Measurements from ENCODE around the gene PCDHGA1. TPM values are rescaled to one million over a fixed set of nuclear protein-coding genes. Genes with fewer than 3 reads are reported as not detected.

The PCDHGA1 gene
- polyA plus RNA-seq, 1 donor (not counting 4 experiments of a cell fraction or from before 2014, with no cell fraction given) = 0.09 TPM

DNA sequence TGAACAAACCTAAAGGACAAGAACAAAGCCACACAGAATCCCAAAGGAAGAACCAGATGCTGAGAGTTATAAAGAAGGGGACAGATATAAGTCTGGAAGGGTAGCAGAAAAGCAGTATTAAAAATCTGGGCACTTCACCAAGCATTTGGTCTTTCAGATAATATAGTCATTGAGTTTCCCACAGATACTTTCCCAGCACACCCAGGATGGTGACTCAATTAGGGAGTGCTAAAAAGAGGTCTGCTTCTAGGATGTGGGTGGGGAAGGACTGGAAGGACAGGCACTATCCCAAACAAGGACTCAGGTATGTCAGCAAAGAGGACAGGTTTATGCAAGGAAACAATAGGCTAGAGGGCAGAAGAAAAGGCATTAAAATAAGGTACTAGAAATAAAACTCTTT is 229.1 kb downstream of the PCDHGA1 start:
- dilution Hi-C loops (cut with MboI; ENCODE audit: extremely low pct_ligation_motif_present, low sequenced_read_pairs) = no loop called here
- Histone ChIP-seq H3K36me3 (ENCODE audit: control insufficient read depth in 2 of 2, extremely low read depth in 1 of 2, insufficient read depth in 2 of 2, low read length in 2 of 2) (peaks cover 21 to 31% of the 10 kb centered on the region in 2 experiments), H4K20me1 (ENCODE audit: control insufficient read depth, extremely low read depth, insufficient read depth, low read length) (no peaks in the 10 kb centered on the region), H3K4me1 (ENCODE audit: control insufficient read depth, extremely low read depth, insufficient read depth, low read length) (peaks cover 38% of the 10 kb centered on the region), H3K9me3 (ENCODE audit: control insufficient read depth, low read depth, low read length) (no peaks in the 10 kb centered on the region), H3K9ac (ENCODE audit: control insufficient read depth, extremely low read depth, insufficient read depth, low read length) (peak overlapping the region; percentile 76), H3K27ac (ENCODE audit: control insufficient read depth, insufficient read depth, low read length) (peak overlapping the region; percentile 97), H2AFZ (ENCODE audit: control insufficient read depth, low read length) (no peak overlapping the region), H3K4me3 (ENCODE audit: control insufficient read depth in 2 of 3, extremely low read depth in 1 of 3, insufficient read depth in 2 of 3, low read depth in 1 of 3, low read length in 3 of 3) (peak overlapping the region in 2 of 3 experiments; percentile 42 to 50), H3K27me3 (ENCODE audit: control insufficient read depth, extremely low read depth, insufficient read depth, low read length) (no peaks in the 10 kb centered on the region), H3K9me1 (ENCODE audit: control insufficient read depth, extremely low read depth, insufficient read depth, low read length) (no peaks in the 10 kb centered on the region), H3K79me2 (ENCODE audit: control insufficient read depth, insufficient read depth, low read length) (peaks cover 13% of the 10 kb centered on the region), H3K4me2 (ENCODE audit: control insufficient read depth, extremely low read depth, insufficient read depth, low read depth, low read length) (peak overlapping the region; percentile 74)
- DNase-seq (ENCODE audit: low read depth, low spot score) (peak; percentile 69), FAIRE-seq (peak; percentile 83)
- no peak for TF ChIP-seq EZH2 (IDR thresholded peaks at IDR 0.05; ENCODE audit: low read length)
- TF ChIP-seq, protein P1, sequence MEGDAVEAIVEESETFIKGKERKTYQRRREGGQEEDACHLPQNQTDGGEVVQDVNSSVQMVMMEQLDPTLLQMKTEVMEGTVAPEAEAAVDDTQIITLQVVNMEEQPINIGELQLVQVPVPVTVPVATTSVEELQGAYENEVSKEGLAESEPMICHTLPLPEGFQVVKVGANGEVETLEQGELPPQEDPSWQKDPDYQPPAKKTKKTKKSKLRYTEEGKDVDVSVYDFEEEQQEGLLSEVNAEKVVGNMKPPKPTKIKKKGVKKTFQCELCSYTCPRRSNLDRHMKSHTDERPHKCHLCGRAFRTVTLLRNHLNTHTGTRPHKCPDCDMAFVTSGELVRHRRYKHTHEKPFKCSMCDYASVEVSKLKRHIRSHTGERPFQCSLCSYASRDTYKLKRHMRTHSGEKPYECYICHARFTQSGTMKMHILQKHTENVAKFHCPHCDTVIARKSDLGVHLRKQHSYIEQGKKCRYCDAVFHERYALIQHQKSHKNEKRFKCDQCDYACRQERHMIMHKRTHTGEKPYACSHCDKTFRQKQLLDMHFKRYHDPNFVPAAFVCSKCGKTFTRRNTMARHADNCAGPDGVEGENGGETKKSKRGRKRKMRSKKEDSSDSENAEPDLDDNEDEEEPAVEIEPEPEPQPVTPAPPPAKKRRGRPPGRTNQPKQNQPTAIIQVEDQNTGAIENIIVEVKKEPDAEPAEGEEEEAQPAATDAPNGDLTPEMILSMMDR (optimal IDR thresholded peaks at IDR 0.05 in 1 of 3, IDR thresholded peaks at IDR 0.05 in 1 of 3, conservative IDR thresholded peaks at IDR 0.05 in 1 of 3; ENCODE audit: extremely low read depth in 1 of 3, insufficient read depth in 2 of 3, low read length in 3 of 3) = no peak

DNA sequence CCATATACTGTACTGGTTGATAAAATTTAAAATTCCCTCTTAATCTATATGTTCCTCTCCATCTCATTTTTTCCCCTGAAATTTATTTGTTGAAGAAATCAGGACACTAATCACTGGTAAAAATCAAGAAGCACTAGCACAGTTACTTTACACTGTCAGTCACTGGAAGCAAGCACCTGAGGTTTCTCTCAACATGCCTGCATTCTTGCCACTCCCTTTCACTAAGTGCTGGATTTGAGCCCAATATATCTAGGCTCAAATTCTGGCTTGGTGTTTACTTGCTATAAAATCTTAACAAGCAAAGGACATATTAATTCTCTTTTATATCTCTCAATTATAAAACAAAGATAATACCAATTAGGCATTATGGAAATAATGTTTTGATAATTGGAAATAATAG is 229.8 kb downstream of the PCDHGA1 start:
- no peaks in the 10 kb centered on the region for H3K27me3 ChIP-seq (ENCODE audit: control insufficient read depth, extremely low read depth, insufficient read depth, low read length)
- no peak overlapping the region for H2AFZ ChIP-seq (ENCODE audit: control insufficient read depth, low read length)
- H3K79me2 ChIP-seq (ENCODE audit: control insufficient read depth, insufficient read depth, low read length) = peaks cover 11% of the 10 kb centered on the region
- TF ChIP-seq, protein P1 (optimal IDR thresholded peaks at IDR 0.05 in 1 of 3, IDR thresholded peaks at IDR 0.05 in 1 of 3, conservative IDR thresholded peaks at IDR 0.05 in 1 of 3; ENCODE audit: extremely low read depth in 1 of 3, insufficient read depth in 2 of 3, low read length in 3 of 3) = no peak
- TF ChIP-seq EZH2 (IDR thresholded peaks at IDR 0.05; ENCODE audit: low read length) = no peak
- peak overlapping the region; percentile 74 for H3K4me2 ChIP-seq (ENCODE audit: control insufficient read depth, extremely low read depth, insufficient read depth, low read depth, low read length)
- dilution Hi-C loops (cut with MboI; ENCODE audit: extremely low pct_ligation_motif_present, low sequenced_read_pairs) = no loop called here
- peaks cover 21 to 26% of the 10 kb centered on the region in 2 experiments for H3K36me3 ChIP-seq (ENCODE audit: control insufficient read depth in 2 of 2, extremely low read depth in 1 of 2, insufficient read depth in 2 of 2, low read length in 2 of 2)
- peak overlapping the region; percentile 97 for H3K27ac ChIP-seq (ENCODE audit: control insufficient read depth, insufficient read depth, low read length)
- H3K4me1 ChIP-seq (ENCODE audit: control insufficient read depth, extremely low read depth, insufficient read depth, low read length) = peaks cover 38% of the 10 kb centered on the region
- no peaks in the 10 kb centered on the region for H4K20me1 ChIP-seq (ENCODE audit: control insufficient read depth, extremely low read depth, insufficient read depth, low read length)
- H3K9me3 ChIP-seq (ENCODE audit: control insufficient read depth, low read depth, low read length) = no peaks in the 10 kb centered on the region
- FAIRE-seq = peak; percentile 26
- DNase-seq (ENCODE audit: low read depth, low spot score) = peak; percentile 50
- H3K9ac ChIP-seq (ENCODE audit: control insufficient read depth, extremely low read depth, insufficient read depth, low read length) = peak overlapping the region; percentile 76
- no peaks in the 10 kb centered on the region for H3K9me1 ChIP-seq (ENCODE audit: control insufficient read depth, extremely low read depth, insufficient read depth, low read length)
- H3K4me3 ChIP-seq (ENCODE audit: control insufficient read depth in 2 of 3, extremely low read depth in 1 of 3, insufficient read depth in 2 of 3, low read depth in 1 of 3, low read length in 3 of 3) = peak overlapping the region in 2 of 3 experiments; percentile 40 to 59

All from keratinocyte (primary cell).